ENCODE measurements around the gene EFHD2.
A peak's percentile ranks its signal among the peaks of the same experiment; 100 is the strongest.
"Not testable (repeated sequence)": the region's sequence is repeated elsewhere in the genome, so short reads cannot be mapped to it uniquely, and the experiment has no call there.

The EFHD2 gene, protein sequence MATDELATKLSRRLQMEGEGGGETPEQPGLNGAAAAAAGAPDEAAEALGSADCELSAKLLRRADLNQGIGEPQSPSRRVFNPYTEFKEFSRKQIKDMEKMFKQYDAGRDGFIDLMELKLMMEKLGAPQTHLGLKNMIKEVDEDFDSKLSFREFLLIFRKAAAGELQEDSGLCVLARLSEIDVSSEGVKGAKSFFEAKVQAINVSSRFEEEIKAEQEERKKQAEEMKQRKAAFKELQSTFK

DNA sequence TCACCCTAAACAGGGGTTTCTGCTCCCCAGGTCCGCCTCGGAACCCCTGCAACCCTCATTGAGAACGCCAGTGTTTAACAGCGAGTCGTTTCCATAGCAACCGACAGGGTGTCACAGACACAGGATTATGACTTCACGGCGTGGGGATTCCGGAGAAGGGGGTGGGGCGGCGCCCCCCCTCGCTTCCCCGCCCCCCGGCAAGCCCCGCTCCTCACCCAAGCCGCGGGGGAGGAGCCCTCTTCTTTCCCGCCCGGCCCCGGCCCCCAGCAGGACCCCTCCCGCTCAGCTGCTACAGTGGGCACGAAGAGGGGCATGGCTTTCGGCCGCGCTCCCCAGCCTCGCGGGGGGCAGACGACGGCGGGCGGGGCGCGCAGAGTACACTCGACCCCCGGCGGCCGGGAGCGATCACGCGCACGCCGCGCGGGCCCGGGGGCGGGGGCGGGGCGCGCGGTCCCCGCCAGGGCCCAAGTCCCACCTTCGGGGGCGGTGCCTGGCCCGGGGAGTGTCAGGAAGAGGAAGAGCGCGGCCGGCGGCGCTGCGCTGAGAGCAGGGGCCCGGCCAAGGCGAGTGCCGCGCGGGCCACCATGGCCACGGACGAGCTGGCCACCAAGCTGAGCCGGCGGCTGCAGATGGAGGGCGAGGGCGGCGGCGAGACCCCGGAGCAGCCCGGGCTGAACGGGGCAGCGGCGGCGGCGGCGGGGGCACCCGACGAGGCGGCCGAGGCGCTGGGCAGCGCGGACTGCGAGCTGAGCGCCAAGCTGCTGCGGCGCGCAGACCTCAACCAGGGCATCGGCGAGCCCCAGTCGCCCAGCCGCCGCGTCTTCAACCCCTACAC is at the start of gene EFHD2:
TSS of gene EFHD2 (plus strand) at position 501 of the 835 bp plus-strand sequence. CDS start at position 585, 84 bp downstream.
- DNase-seq (ENCODE audit: low read depth in 2 of 2) = peak; percentile 73 to 86

DNA sequence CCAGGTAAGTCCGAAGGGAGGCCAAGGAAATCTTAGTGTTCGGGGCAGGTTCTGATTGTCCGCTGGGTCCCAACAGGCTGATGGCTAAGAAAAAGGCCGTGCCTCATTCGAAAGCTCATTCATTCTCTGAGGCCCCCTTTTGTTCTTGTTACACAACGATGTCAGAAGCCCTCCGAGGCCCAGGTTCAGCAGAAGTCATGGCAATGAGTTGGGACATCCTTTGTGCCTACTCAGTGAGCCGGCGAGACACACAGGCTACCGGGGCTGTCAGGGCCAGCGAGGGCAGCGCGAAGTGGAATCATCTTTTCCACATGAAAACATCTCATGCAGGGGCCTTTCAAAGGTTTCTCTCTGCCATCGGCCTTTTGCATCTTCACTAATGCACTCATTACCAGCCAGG is 49.0 kb upstream of the EFHD2 start:
- DNase-seq (ENCODE audit: low read depth in 2 of 2) = no peak

DNA sequence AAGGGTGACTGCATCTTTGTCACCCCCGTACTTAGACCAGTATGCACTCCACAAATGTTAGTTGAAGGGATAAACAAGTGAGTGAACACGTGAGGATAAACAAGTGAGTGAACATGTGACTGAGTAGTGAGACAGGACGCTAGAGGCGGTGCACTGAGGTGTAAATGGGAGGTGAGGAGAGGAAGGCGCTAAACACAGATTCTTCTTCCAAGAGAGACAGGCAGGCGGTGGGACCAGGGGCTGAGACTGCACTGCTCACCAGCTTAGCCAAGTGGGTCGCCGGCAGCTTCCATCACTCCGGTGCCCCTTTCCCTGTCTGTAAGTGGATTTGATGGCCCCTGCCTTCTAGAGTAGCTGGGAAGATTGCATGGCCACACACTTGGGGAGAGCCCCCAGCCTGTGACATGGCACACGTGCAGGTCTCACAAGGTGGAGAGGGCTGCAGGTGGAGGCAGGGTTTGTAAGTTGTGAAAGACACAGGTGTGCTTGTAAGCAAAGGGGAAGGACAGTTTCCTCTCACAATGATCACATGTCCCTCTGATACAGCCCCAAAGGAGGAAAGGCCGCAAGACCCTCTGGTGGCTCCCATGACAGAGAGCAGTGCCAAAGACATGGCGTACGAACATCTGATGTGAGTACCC is 47.5 kb upstream of the EFHD2 start:
- no peak for DNase-seq (ENCODE audit: low read depth in 2 of 2)

- no peak for DNase-seq (ENCODE audit: low read depth in 2 of 2)
These were observed 47.0 kb upstream of the EFHD2 start for GRCh38 chr1:15362737-15363128.

DNA sequence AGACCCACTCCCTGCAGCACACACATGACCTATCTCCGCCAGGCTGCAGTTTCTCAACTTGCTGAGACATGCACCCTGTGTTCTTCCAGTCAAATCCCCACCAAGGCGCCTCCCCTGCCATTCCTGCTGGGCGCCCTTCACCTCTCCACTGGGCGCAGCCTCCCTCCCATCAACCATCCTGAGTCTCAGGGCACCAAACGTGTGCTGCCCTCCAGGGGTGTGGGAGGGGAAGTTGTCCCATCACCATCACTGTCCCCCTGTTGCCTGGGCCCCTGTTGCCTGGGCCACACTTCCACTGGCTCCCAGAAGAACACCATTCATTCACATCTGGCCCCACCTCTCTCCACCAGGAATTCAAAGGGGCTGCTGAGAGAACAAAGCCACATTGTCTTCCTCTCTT is 44.9 kb upstream of the EFHD2 start:
- DNase-seq (ENCODE audit: low read depth in 2 of 2) = no peak

- DNase-seq (ENCODE audit: low read depth in 2 of 2) = no peak
These were observed 40.8 kb upstream of the EFHD2 start for GRCh38 chr1:15368888-15369287.

DNA sequence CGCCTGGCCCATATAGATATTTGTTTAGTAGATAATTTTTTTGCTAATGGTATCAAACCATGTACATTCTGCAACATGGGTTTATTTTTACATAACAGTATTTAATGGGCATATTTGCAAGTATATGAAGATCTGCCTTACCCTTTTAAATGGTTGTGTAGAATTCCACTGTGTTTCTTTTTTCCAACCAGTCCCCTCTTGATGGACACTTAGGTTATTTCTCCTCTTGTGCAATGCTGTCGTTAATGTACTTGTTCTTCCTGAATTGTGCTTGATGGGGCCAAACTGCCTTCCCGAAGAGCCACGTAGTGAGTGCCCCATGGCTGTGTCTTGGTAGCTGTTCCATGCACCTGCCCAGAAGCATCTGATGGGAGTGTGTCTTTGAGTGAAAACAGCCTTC is 39.4 kb upstream of the EFHD2 start:
- DNase-seq (ENCODE audit: low read depth in 2 of 2) = no peak

DNA sequence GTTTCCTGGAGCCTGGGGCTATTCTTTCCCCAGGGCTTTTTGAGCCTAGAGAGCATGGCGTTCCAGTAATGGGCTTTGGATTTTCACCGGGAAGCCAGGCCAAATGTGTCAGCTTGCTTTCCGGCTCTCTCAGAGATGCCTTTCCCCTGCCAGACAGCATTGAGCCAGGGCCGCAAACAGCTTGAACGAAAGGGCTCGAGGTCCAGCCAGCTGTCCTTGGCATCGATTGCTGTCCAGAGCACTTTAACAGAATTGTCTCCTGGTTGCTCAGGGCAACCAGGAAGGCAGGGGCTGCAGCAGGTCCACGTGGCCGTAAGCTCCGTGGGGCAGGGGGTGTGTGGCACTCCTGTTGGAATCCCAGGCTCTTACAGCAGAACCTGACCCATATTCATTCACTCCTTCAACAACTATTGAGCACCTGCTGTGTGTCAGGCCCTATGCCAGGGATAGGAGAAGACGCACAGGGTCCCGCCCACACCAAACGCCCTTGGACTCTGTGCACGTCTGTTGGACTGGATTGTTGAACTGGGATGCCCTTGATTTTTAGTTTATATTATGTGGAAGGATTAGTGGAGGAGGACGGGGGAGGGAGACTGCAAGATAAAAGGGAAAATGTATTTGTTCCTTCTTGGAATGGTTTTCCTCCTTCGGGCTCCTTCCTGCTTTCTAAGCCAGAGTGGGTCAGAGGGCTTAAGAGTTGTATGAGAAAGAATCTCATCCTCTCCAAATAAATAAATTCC is 38.7 kb upstream of the EFHD2 start:
- no peak for DNase-seq (ENCODE audit: low read depth in 2 of 2)

- DNase-seq (ENCODE audit: low read depth in 2 of 2) = no peak
These were observed 37.8 kb upstream of the EFHD2 start for GRCh38 chr1:15371610-15372545.

DNA sequence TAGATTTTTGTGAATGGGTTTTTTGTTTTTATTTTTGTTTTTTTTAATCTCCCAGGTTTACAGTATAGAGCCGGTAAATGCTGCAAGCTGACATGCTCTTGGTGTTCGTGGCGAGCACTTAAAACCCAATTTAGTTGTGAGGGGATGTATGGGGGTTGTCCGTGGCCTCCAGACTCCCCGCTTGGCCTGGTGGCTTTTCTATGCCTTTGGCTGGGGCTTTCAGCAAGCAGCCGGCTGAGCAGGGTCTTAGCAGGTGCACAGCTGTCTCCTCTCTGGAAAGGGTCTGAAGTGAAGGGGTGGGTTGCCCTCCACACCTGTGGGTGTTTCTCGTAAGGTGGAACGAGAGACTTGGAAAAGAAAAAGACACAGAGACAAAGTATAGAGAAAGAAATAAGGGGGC is 31.0 kb upstream of the EFHD2 start:
- DNase-seq (ENCODE audit: low read depth in 2 of 2) = no peak

GRCh38 chr1:15379151-15379550 is 30.5 kb upstream of the EFHD2 start:
- DNase-seq (ENCODE audit: low read depth in 2 of 2) = not testable (repeated sequence)

GRCh38 chr1:15380601-15381508 is 28.8 kb upstream of the EFHD2 start:
- DNase-seq (ENCODE audit: low read depth in 2 of 2) = no peak

- DNase-seq (ENCODE audit: low read depth in 2 of 2) = no peak
These were observed 27.9 kb upstream of the EFHD2 start for GRCh38 chr1:15381805-15382204.

DNA sequence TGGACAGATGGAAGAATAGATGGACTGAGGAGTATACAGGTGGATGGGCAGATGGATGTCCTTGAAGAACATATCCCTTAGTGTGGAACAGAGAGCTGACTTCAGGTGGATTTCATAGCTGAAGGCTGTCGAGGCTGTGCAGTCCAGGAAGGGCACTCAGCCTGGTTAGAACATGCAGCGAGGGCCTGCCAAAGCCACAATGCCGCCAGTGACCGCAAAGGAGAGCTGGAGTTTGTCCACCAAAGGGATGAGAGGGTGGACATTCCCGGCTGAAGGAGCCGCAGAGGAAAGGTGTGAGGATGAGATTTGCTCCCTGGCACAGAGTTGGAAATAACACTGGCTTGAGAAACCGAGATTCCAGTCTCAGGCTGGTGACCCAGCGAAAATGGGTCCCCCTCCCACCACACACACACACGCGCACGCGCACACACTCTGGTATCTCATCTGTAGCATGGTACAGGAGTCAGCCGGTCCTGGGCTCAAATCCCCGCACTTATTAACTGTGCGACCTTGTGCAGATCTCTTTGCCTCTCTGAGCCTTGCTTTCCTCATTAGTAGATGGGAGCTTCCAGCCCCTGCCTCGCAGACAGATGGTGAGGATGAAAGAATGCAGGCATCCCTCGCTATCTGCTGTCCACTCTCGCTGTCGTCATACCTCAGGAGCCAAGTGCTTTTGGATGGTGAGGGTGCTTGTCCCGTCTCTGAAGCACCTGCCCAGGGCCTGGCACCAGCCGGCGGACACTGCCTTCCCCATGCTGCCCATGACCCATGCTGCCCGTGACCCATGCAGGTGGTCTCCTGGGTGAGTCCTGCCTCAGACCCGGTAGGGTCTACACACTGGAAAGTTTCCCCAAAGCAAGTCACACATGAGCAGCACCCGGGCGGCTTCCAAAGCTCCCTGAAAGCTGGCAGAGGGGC is 26.8 kb upstream of the EFHD2 start:
- no peak for DNase-seq (ENCODE audit: low read depth in 2 of 2)

DNA sequence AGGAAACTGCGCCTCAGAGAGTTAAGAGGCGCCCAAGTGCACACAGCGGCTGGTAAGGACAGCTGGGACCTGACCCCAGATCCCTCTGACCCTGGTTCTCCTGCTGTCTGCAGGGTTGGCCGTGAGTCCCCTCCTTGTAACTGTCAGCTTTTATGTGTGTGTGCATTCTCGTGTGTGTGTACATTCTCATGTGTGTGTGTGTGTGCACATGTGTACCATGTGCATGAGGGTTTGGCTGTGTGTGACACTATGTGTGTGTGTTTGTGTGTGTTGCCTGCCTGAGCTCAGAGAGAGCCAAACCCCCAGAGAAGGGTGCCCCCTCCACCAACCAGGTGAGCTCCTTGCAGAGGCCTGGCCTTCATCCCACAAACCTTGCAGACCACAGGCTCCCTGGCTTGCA is 25.9 kb upstream of the EFHD2 start:
- no peak for DNase-seq (ENCODE audit: low read depth in 2 of 2)

GRCh38 chr1:15384301-15384901 is 25.3 kb upstream of the EFHD2 start:
- no peak for DNase-seq (ENCODE audit: low read depth in 2 of 2)

DNA sequence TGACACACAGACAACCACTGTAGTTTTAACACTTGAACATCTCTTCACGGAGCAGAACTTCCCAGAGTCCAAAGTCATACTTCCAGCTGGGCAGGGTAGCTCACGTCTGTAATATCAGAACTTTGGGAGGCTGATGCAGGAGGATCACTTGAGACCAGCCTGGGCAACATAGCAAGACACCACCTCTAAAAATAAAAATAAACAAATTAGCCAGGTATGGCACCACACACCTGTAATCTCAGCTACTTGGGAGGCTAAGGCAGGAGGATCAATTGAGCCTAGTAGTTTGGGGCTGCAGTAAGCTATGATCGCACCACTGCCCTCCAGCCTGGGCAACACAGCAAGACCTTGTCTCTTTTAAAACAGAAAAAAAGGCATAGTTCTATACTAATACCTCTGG is 24.3 kb upstream of the EFHD2 start:
- DNase-seq (ENCODE audit: low read depth in 2 of 2) = no peak

GRCh38 chr1:15386164-15386749 is 23.4 kb upstream of the EFHD2 start:
- DNase-seq (ENCODE audit: low read depth in 2 of 2) = no peak

All from stimulated activated CD4-positive, alpha-beta T cell treated with anti-CD3 and anti-CD28 coated beads, Interleukin-4, amount 100 ng/mL, for 48 hours (primary cell).